HL-60 (cell line): ENCODE results near the gene RSPO4.

Experiments
- DNase-seq, 2 experiments: peaks; one replicate each; pipeline ENCODE4 v3.0.0-alpha.2; 2010 to 2020; ENCODE audit warnings: low read depth in 1 of 2, low spot score in 1 of 2
- H3K27ac ChIP-seq: fragments of 250-450 bp; sonication (Bioruptor Pico); replicated peaks from 2 replicates; pipeline ENCODE4 v1.5.1; 2020; ENCODE audit warnings: mild to moderate bottlenecking, moderate library complexity
- H3K27me3 ChIP-seq: fragments of 250-450 bp; sonication (Bioruptor Pico); 2 replicates; pipeline ENCODE4 v1.5.1; 2021; ENCODE audit warnings: mild to moderate bottlenecking, moderate library complexity; ENCODE audit not compliant: insufficient read depth, poor library complexity, severe bottlenecking
- H3K4me3 ChIP-seq: replicated peaks from 2 replicates; pipeline ENCODE4 v1.5.1; 2011; ENCODE audit warnings: mild to moderate bottlenecking, control low read depth, low read length; ENCODE audit not compliant: insufficient read depth
- GABPA ChIP-seq: IDR thresholded peaks from 2 replicates; pipeline ENCODE4 v1.6.1; 2012; ENCODE audit warnings: low read depth
- POLR2AphosphoS5 ChIP-seq: IDR thresholded peaks from 2 replicates; pipeline ENCODE4 v1.6.1; 2012; ENCODE audit warnings: low read depth
- SPI1 ChIP-seq: IDR thresholded peaks from 2 replicates; pipeline ENCODE4 v1.6.1; 2012; ENCODE audit warnings: low read depth, mild to moderate bottlenecking, borderline replicate concordance
- TF ChIP-seq, protein P1 (sequence below): IDR thresholded peaks from one replicate; pipeline ENCODE4 v1.5.1; 2011; ENCODE audit warnings: low read length, control low read depth, inconsistent platforms; ENCODE audit not compliant: insufficient read depth
- TF ChIP-seq, protein P2 (sequence below): IDR thresholded peaks from 2 replicates; pipeline ENCODE4 v1.6.1; 2012; ENCODE audit warnings: low read depth; ENCODE audit not compliant: insufficient replicate concordance

The RSPO4 gene

DNA sequence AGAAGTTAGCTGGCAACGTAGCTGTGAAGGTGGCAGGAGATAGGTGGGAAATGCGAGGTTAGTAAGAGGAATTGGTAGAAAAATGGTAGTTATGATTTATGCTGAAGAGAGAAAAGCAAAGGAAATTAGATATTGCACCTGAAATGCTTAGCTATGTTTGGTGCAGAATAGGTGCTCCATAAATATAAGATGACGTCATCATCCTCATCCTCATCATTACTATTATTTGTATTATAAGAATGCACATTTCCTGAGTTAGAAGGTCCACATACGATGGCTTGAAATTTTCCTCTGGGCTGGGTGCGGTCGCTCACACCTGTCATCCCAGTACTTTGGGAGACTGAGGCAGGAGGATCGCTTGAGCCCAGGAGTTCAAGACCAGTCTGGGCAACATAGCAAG is 46.5 kb downstream of the RSPO4 start:
- H3K27me3 ChIP-seq: peaks cover 5% of the 10 kb centered on the region
- H3K4me3 ChIP-seq: no peak overlapping the region
- TF ChIP-seq, protein P1, sequence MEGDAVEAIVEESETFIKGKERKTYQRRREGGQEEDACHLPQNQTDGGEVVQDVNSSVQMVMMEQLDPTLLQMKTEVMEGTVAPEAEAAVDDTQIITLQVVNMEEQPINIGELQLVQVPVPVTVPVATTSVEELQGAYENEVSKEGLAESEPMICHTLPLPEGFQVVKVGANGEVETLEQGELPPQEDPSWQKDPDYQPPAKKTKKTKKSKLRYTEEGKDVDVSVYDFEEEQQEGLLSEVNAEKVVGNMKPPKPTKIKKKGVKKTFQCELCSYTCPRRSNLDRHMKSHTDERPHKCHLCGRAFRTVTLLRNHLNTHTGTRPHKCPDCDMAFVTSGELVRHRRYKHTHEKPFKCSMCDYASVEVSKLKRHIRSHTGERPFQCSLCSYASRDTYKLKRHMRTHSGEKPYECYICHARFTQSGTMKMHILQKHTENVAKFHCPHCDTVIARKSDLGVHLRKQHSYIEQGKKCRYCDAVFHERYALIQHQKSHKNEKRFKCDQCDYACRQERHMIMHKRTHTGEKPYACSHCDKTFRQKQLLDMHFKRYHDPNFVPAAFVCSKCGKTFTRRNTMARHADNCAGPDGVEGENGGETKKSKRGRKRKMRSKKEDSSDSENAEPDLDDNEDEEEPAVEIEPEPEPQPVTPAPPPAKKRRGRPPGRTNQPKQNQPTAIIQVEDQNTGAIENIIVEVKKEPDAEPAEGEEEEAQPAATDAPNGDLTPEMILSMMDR: no peak
- TF ChIP-seq SPI1: no peak
- TF ChIP-seq, protein P2, sequence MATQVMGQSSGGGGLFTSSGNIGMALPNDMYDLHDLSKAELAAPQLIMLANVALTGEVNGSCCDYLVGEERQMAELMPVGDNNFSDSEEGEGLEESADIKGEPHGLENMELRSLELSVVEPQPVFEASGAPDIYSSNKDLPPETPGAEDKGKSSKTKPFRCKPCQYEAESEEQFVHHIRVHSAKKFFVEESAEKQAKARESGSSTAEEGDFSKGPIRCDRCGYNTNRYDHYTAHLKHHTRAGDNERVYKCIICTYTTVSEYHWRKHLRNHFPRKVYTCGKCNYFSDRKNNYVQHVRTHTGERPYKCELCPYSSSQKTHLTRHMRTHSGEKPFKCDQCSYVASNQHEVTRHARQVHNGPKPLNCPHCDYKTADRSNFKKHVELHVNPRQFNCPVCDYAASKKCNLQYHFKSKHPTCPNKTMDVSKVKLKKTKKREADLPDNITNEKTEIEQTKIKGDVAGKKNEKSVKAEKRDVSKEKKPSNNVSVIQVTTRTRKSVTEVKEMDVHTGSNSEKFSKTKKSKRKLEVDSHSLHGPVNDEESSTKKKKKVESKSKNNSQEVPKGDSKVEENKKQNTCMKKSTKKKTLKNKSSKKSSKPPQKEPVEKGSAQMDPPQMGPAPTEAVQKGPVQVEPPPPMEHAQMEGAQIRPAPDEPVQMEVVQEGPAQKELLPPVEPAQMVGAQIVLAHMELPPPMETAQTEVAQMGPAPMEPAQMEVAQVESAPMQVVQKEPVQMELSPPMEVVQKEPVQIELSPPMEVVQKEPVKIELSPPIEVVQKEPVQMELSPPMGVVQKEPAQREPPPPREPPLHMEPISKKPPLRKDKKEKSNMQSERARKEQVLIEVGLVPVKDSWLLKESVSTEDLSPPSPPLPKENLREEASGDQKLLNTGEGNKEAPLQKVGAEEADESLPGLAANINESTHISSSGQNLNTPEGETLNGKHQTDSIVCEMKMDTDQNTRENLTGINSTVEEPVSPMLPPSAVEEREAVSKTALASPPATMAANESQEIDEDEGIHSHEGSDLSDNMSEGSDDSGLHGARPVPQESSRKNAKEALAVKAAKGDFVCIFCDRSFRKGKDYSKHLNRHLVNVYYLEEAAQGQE: no peak
- no peak for TF ChIP-seq POLR2AphosphoS5
- no peak for TF ChIP-seq GABPA
- H3K27ac ChIP-seq: no peak overlapping the region
- DNase-seq: no peak

DNA sequence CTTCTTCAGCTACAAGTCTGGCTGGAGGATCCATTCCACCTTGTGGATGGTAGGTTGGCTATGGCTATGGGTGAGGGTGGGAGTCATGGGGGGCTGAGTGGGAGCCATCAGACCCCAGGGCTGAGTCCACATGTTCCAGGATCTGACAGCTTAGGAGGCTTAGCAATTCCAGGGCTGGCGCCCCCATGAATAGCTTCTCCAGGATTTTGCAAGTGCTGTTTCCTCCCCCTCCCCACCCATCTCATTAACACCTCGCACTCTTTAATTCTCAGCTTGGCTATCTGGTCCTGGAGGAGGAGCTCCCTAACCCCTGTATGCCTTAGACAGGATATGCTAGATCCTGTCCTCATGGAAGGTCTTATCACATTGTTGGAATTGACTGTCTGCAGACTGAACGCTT is 47.0 kb downstream of the RSPO4 start:
- TF ChIP-seq, protein P1: no peak
- TF ChIP-seq POLR2AphosphoS5 (no peak), GABPA (no peak), SPI1 (no peak)
- TF ChIP-seq, protein P2: no peak
- no peak overlapping the region for H3K4me3 ChIP-seq
- no peak for DNase-seq
- H3K27me3 ChIP-seq: peaks cover 5% of the 10 kb centered on the region
- no peak overlapping the region for H3K27ac ChIP-seq

DNA sequence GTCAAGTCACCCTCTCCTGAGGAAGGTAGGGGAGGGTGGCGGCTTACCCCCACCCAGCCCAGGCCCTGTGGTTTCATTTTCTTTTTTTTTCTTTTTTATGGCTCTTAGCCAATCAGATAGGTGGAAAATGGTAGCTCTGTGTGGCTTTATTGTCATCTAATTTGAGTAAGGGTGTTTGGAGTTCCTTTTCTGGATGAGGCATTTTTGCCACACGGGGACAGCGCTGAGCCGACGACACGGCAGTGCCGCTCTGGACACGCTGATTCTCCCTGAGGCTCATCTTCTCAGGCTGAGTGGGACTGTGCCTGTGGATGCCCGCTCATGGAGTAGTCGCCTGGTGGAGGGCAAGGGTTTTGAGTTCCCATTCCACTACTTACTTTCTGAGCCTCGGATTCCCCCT is 48.4 kb downstream of the RSPO4 start:
- TF ChIP-seq SPI1 (no peak), GABPA (no peak), POLR2AphosphoS5 (no peak)
- TF ChIP-seq, protein P1: no peak
- TF ChIP-seq, protein P2: no peak
- Histone ChIP-seq H3K27me3 (peaks cover 5% of the 10 kb centered on the region), H3K4me3 (no peak overlapping the region), H3K27ac (no peak overlapping the region)
- DNase-seq: no peak
